K562 (cell line): ENCODE results near the gene LTO1. TPM values are rescaled to one million over a fixed set of nuclear protein-coding genes. Genes with fewer than 3 reads are reported as not detected.

Source experiments
- ATAC-seq: fragments of 200-7000 bp; cut with Tn5 transposase; 3 replicates; pipeline ENCODE4 v1.9.1; 2020; ENCODE audit warnings: moderate library complexity
- BruUV-seq: library from RNA; stranded (reverse); fragments of 400-500 nt; replicated peaks from 2 replicates; lab custom pipeline; 2021; lab: Mats Ljungman, UMichigan
- CTCF ChIA-PET: fragments of 300-600 bp; formaldehyde crosslinking; extraction: SDS; loops from one replicate; lab custom pipeline; 2021; ENCODE audit warnings: low intra/inter-chr PET ratio; lab: Yijun Ruan, JAX
- POLR2A ChIA-PET: fragments of 300-600, 350-650 bp; sonication (Branson Sonifier 250); formaldehyde crosslinking; extraction: SDS; loops from one replicate; lab custom pipeline; 2021; ENCODE audit warnings: antibody characterized with exemption, inconsistent platforms; lab: Yijun Ruan, JAX
- DNase-seq, 4 experiments: peaks; one replicate each; pipeline versions ENCODE4 v3.0.0 to v3.0.0-alpha.2; 2011 to 2018; ENCODE audit warnings: low spot score in 3 of 4, mixed read lengths in 3 of 4; ENCODE audit errors: extremely low read depth in 1 of 4
- FAIRE-seq: peaks from 2 replicates; lab custom pipeline; 2011; peaks lifted over from hg19 to GRCh38; lab: Jason Lieb, UNC
- H2AFZ ChIP-seq: 2 replicates; pipeline ENCODE4 v1.6.0; 2011; ENCODE audit warnings: low read depth, low read length, control low read depth, inconsistent platforms
- H3K27ac ChIP-seq: fragments of 200-600 bp; 3 replicates; pipeline ENCODE4 v1.8.0; 2011; ENCODE audit warnings: low read depth, mild to moderate bottlenecking, control low read depth, inconsistent platforms, low read length, moderate library complexity, mixed read lengths; ENCODE audit errors: extremely low read depth
- H3K27me3 ChIP-seq, 2 experiments: fragments of 300-600 bp in 1 of 2; 2 replicates in 1 of 2; 3 replicates in 1 of 2; pipeline versions ENCODE4 v1.6.0 to v1.8.0; 2011; ENCODE audit warnings: inconsistent platforms in 2 of 2, low read length in 2 of 2, mild to moderate bottlenecking in 1 of 2, mixed read lengths in 1 of 2, moderate library complexity in 1 of 2; ENCODE audit not compliant: control insufficient read depth in 2 of 2, insufficient read depth in 2 of 2
- H3K36me3 ChIP-seq: fragments of 300-600 bp; 3 replicates; pipeline ENCODE4 v1.8.0; 2011; ENCODE audit warnings: mild to moderate bottlenecking, low read length, inconsistent platforms; ENCODE audit not compliant: control insufficient read depth, insufficient read depth
- H3K4me1 ChIP-seq, 2 experiments: fragments of 200-600 bp in 1 of 2; replicated peaks in 1 of 2; 2 replicates in 1 of 2; 3 replicates in 1 of 2; pipeline versions ENCODE4 v1.5.1 to v1.8.0; 2011; ENCODE audit warnings: inconsistent platforms in 2 of 2, low read length in 2 of 2, mild to moderate bottlenecking in 1 of 2, mixed read lengths in 1 of 2, moderate library complexity in 1 of 2; ENCODE audit not compliant: control insufficient read depth in 2 of 2, insufficient read depth in 2 of 2
- H3K4me2 ChIP-seq: 2 replicates; pipeline ENCODE4 v1.6.1; 2011; ENCODE audit warnings: low read length, control low read depth, inconsistent platforms, mixed read lengths; ENCODE audit not compliant: insufficient read depth
- H3K4me3 ChIP-seq: fragments of 200-600 bp; sonication (generic), shearing (Covaris generic); 2 replicates; pipeline ENCODE4 v1.5.1; 2016; ENCODE audit warnings: control low read depth, inconsistent platforms
- H3K79me2 ChIP-seq: fragments of 200-600 bp; 3 replicates; pipeline ENCODE4 v1.8.0; 2011; ENCODE audit warnings: low read length, inconsistent platforms; ENCODE audit not compliant: control insufficient read depth, insufficient read depth
- H3K9ac ChIP-seq, 2 experiments: 2 replicates each; pipeline versions ENCODE4 v1.6.0 to v1.6.1; 2011; ENCODE audit warnings: low read depth in 2 of 2, low read length in 2 of 2, control low read depth in 1 of 2, inconsistent platforms in 1 of 2, mild to moderate bottlenecking in 1 of 2, mixed read lengths in 1 of 2; ENCODE audit not compliant: insufficient read depth in 1 of 2
- H3K9me1 ChIP-seq: one replicate; pipeline ENCODE4 v1.6.0; 2011; ENCODE audit warnings: inconsistent platforms, mild to moderate bottlenecking, low read length, moderate library complexity; ENCODE audit not compliant: control insufficient read depth, insufficient read depth
- H3K9me3 ChIP-seq: replicated peaks from 2 replicates; pipeline ENCODE4 v1.5.1; 2011; ENCODE audit warnings: low read depth, low read length, inconsistent platforms; ENCODE audit not compliant: control insufficient read depth, insufficient read depth
- H4K20me1 ChIP-seq: replicated peaks from 2 replicates; pipeline ENCODE4 v1.6.1; 2011; ENCODE audit warnings: low read length, inconsistent platforms, mixed read lengths; ENCODE audit not compliant: control insufficient read depth, insufficient read depth
- BMI1 ChIP-seq: fragments of 150-350 bp; IDR thresholded peaks from 2 replicates; pipeline ENCODE4 v1.6.1; 2014; ENCODE audit warnings: low read length
- CEBPB ChIP-seq: fragments of 450-650 bp; IDR thresholded peaks from 2 replicates; pipeline ENCODE4 v1.6.1; 2016; ENCODE audit warnings: missing genetic modification characterization, missing compliant biosample characterization
- GTF2B ChIP-seq: IDR thresholded peaks from 2 replicates; pipeline ENCODE4 v1.6.1; 2011; ENCODE audit not compliant: insufficient read length; ENCODE audit errors: extremely low read depth
- HLTF ChIP-seq: fragments of 450-650 bp; IDR thresholded peaks from 2 replicates; pipeline ENCODE4 v1.6.1; 2016
- PML ChIP-seq: IDR thresholded peaks from 2 replicates; pipeline ENCODE4 v1.6.1; 2012; ENCODE audit warnings: low read length, inconsistent platforms
- PRPF4 ChIP-seq: fragments of 200-400 bp; formaldehyde crosslinking; IDR thresholded peaks from one replicate; pipeline ENCODE4 v1.6.1; 2017; ENCODE audit warnings: low read length, low read depth, mild to moderate bottlenecking; ENCODE audit not compliant: insufficient read depth, poor library complexity, severe bottlenecking
- RBM34 ChIP-seq: fragments of 200-400 bp; formaldehyde crosslinking; IDR thresholded peaks from 2 replicates; pipeline ENCODE4 v1.6.1; 2018; ENCODE audit warnings: low read length, borderline replicate concordance; ENCODE audit not compliant: insufficient read depth
- SIN3A ChIP-seq, 2 experiments: fragments of 150-350 bp in 1 of 2; IDR thresholded peaks; 2 replicates each; pipeline ENCODE4 v1.6.1; 2011 to 2016; ENCODE audit warnings: borderline replicate concordance in 2 of 2, low read depth in 2 of 2, low read length in 2 of 2, mild to moderate bottlenecking in 2 of 2, moderate library complexity in 2 of 2; ENCODE audit not compliant: control insufficient read depth in 1 of 2
- SMC3 ChIP-seq: conservative IDR thresholded peaks from 2 replicates; pipeline ENCODE4 v1.6.1; 2011; ENCODE audit warnings: low read depth, low read length, improper control_type of control experiment; ENCODE audit not compliant: insufficient read depth
- TAL1 ChIP-seq: fragments of 450-650 bp; IDR thresholded peaks from 2 replicates; pipeline ENCODE4 v1.6.1; 2016; ENCODE audit warnings: mild to moderate bottlenecking
- THRB ChIP-seq: fragments of 450-650 bp; formaldehyde crosslinking; conservative IDR thresholded peaks from 2 replicates; pipeline ENCODE4 v1.4.0; 2022; ENCODE audit warnings: mild to moderate bottlenecking, missing genetic modification characterization
- ZNF12 ChIP-seq: sonication (generic); formaldehyde crosslinking; IDR thresholded peaks from 2 replicates; pipeline ENCODE4 v1.4.0; 2020; ENCODE audit warnings: mild to moderate bottlenecking, missing genetic modification reagents
- ZNF217 ChIP-seq: sonication (generic); formaldehyde crosslinking; IDR thresholded peaks from 2 replicates; pipeline ENCODE4 v1.8.0; 2022; ENCODE audit warnings: mild to moderate bottlenecking, missing genetic modification reagents
- WGBS: fragments of 100-300 bp; shearing (Covaris generic); methylation state at CpG from one replicate; pipeline ENCODE4 v1.1.6; 2016; ENCODE audit warnings: low coverage, mixed read lengths; ENCODE audit not compliant: insufficient coverage; ENCODE audit errors: missing lambda C conversion rate; 5-methylcytosine and 5-hydroxymethylcytosine counted together
- in situ Hi-C: fragments of 300-500 bp; cut with MboI; formaldehyde crosslinking; loops from 4 replicates; pipeline ENCODE4 v1.15.0; 2018; ENCODE audit warnings: inconsistent platforms, mixed read lengths
- intact Hi-C: fragments of 100-400 bp; cut with micrococcal nuclease; formaldehyde crosslinking; loops from 2 replicates; pipeline ENCODE4 v1.14.2; 2022
- polyA plus RNA-seq, 8 experiments: library from polyadenylated mRNA; depleted of rRNA in 4 of 8; stranded (reverse) in 5 of 8; unstranded in 3 of 8; fragments of >200 nt; fragmentation: Nextera tagmentation in 2 of 8; fragmentation: Illumina TruSeq in 1 of 8; extraction: Ambion mirVana in 2 of 8; extraction: Trizol in 1 of 8; gene quantifications; 2 replicates each; pipeline versions ENCODE4 v1.2.1 to v1.2.3, GENCODE V29; 2011 to 2014; ENCODE audit warnings: inconsistent platforms in 1 of 8, missing spikeins in 1 of 8
- total RNA-seq, 7 experiments: library from RNA; depleted of rRNA in 6 of 7; stranded (reverse); fragments of >200 nt in 6 of 7; fragmentation: Illumina TruSeq in 2 of 7; extraction: Trizol in 2 of 7; gene quantifications; 2 replicates each; pipeline versions ENCODE4 v1.2.1 to v1.2.3, GENCODE V29; 2011 to 2021; ENCODE audit warnings: low replicate concordance in 1 of 7

LTO1 gene
- total and polyA plus RNA-seq, 9 of the 15 experiments (the other 6 are each of a cell fraction or from before 2014, with no cell fraction given): 2.6 to 43.4 (median 19.1) TPM

GRCh38 chr11:69682681-69683326 lies 7.7 kb upstream of the LTO1 start:
- H2AFZ ChIP-seq: no peak overlapping the region; the same call in 1 of the 2 replicates
- BruUV-seq: no TSS peak
- H3K27me3 ChIP-seq: no peaks in the 10 kb centered on the region
- 66% methylated on average over 4 of the region's 7 CpGs for WGBS
- no peak overlapping the region for H3K4me2 ChIP-seq
- no peaks in the 10 kb centered on the region; the same call in 2 of the 3 replicates for H3K36me3 ChIP-seq
- intact Hi-C loops: no loop called here
- H3K4me1 ChIP-seq: peaks cover 0 to 13% of the 10 kb centered on the region in 2 experiments; a peak in 2 of 5 replicates
- 0 out of 2 replicates have a peak, but pooled peaks cover 2% of the 10 kb centered on the region for H3K9me3 ChIP-seq
- no peak for FAIRE-seq
- ChIA-PET POLR2A (no interaction called here), CTCF (interaction anchor here (1.6 kb wide), 1 partner anchor 580 kb away, joined by 6 read pairs; no protein-coding TSS in a partner anchor)
- no peak for ATAC-seq
- DNase-seq: no peak
- no peak overlapping the region for H3K4me3 ChIP-seq
- H3K9ac ChIP-seq: 0 out of 4 replicates have a peak overlapping the region, but pooled peaks of 1 of the 2 experiments have one; percentile 15
- no peaks in the 10 kb centered on the region for H4K20me1 ChIP-seq
- H3K9me1 ChIP-seq: no peaks in the 10 kb centered on the region
- TF ChIP-seq CEBPB (tag): no peak
- TF ChIP-seq ZNF12: peak; percentile 99
- TF ChIP-seq, all 486 proteins: peak for 1
- Histone ChIP-seq H3K27ac (no peak overlapping the region), H3K79me2 (no peaks in the 10 kb centered on the region)
- in situ Hi-C loops: loop anchor here (10.0 kb wide), 1 partner anchor 202 kb away; no protein-coding TSS in a partner anchor

- Histone ChIP-seq H3K27me3 (no peaks in the 10 kb centered on the region), H3K9me3 (0 out of 2 replicates have a peak, but pooled peaks cover 2% of the 10 kb centered on the region), H3K4me1 (peaks cover 0 to 13% of the 10 kb centered on the region in 2 experiments; a peak in 2 of 5 replicates), H3K4me3 (no peak overlapping the region), H2AFZ (no peak overlapping the region; the same call in 1 of the 2 replicates), H3K9me1 (no peaks in the 10 kb centered on the region), H3K27ac (no peak overlapping the region), H3K36me3 (no peaks in the 10 kb centered on the region; the same call in 2 of the 3 replicates), H3K9ac (no peak overlapping the region), H4K20me1 (no peaks in the 10 kb centered on the region), H3K79me2 (no peaks in the 10 kb centered on the region), H3K4me2 (no peak overlapping the region)
- no TSS peak for BruUV-seq
- ChIA-PET POLR2A (no interaction called here), CTCF (no interaction called here)
- 41% methylated on average over 6 of the region's 6 CpGs for WGBS
- no peak for DNase-seq
- intact Hi-C loops: no loop called here
- no peak for ATAC-seq
- in situ Hi-C loops: loop anchor here (10.0 kb wide), 1 partner anchor 203 kb away; no protein-coding TSS in a partner anchor
- no peak for FAIRE-seq
- no peak for TF ChIP-seq SMC3
- TF ChIP-seq BMI1: no peak
- no peak for TF ChIP-seq HLTF
- no peak for TF ChIP-seq SIN3A (IDR thresholded peaks at IDR 0.05; ENCODE audit: borderline replicate concordance in 2 of 2, control insufficient read depth in 1 of 2, low read depth in 2 of 2, low read length in 2 of 2)
- no peak for TF ChIP-seq PML
- no peak for TF ChIP-seq GTF2B
- no peak for TF ChIP-seq PRPF4
- TF ChIP-seq ZNF217 (CRISPR knock-in tag): no peak
- TF ChIP-seq RBM34: no peak
- no peak for TF ChIP-seq THRB (CRISPR knock-in tag)
- no peak for TF ChIP-seq TAL1
These were observed 7.1 kb upstream of the LTO1 start for GRCh38 chr11:69682221-69682620.
